Inflammatory macrophage (primary cell): ENCODE measurements around the gene CARD18.
A peak's percentile ranks its signal among the peaks of the same experiment; 100 is the strongest.
"Not testable (repeated sequence)": the region's sequence is repeated elsewhere in the genome, so short reads cannot be mapped to it uniquely, and the experiment has no call there.

Source experiments
- DNase-seq, 2 donors: peaks; one replicate each; pipeline ENCODE4 v3.0.0-alpha.2; 2020 to 2022

CARD18 gene

DNA sequence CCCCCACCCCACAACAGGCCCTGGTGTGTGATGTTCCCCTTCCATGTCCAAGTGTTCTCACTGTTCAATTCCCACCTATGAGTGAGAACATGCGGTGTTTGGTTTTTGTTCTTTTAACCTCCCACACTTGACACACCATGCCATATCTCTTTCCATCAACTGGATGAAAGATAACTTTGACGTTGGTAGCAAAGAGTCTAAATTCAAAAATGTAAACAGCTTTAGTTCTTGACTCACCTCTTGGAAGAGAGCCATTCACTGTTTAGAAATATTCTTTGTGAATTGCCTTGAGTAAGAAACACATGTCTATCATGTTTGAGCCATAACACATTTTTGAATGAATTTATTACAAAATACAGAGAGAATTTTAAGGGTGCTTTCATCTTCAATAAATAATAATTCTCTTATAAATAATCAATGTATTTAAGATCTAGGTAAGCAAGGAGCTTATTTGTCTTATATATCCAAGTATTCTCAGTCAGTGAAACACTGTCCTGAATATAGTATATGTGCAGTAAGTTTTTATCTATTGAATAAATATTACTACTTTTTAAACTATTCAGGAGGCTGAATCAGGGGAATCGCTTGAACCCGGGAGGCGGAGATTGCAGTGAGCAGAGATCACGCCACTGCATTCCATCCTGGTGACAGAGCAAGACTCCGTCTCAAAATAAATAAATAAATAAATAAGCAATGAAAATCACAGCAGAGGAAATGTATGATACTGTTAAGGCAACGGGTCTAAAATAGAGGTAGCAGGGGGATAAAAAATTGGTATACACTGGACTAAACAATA is 6.7 kb downstream of the CARD18 start:
- no peak for DNase-seq

DNA sequence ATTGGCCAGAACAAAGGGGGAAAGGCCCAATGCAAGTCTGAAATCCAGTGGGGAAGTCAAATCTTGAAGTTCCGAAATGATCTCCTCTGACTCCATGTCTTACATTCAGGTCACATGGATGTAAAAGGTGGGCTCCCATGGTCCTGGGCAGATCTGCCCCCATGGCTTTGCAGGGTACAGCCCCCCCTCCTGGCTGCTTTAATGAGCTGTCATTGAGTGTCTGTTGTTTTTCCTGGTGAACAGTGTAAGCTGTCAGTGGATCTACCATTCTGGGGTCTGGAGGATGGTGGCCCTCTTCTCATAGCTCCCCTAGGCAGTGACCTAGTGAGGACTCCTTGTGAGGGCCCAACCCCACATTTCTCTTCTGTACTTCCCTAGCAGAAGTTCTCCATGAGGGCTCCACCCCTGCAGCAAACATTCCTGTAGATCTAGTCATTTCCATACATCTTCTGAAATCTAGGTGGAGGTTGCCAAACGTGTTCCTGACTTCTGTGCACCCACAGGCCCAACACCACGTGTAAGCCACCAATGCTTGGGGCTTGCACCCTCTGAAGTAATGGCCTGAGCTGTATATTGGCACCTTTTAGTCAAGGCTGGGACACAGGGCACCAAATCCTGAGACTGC is 9.3 kb downstream of the CARD18 start:
- DNase-seq: no peak

DNA sequence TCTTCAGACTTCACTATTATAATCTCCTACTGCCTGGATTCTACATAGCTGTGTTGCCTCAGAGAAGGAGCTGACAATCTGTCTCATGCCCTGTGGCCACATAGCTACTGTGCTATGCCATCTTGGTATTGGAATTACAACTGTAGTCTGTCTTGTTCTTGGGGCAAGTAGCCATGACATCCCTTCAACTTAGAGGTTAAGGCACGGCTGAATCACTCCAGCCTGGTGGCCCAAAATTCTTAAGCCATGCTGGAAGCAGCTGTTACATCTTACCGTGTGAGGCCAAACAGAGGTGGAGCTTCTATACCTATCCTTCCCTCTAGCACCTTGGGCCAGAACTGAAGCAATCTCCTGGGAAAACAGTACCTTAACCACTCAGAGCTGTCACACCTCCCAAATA is 14.8 kb downstream of the CARD18 start:
- no peak for DNase-seq

DNA sequence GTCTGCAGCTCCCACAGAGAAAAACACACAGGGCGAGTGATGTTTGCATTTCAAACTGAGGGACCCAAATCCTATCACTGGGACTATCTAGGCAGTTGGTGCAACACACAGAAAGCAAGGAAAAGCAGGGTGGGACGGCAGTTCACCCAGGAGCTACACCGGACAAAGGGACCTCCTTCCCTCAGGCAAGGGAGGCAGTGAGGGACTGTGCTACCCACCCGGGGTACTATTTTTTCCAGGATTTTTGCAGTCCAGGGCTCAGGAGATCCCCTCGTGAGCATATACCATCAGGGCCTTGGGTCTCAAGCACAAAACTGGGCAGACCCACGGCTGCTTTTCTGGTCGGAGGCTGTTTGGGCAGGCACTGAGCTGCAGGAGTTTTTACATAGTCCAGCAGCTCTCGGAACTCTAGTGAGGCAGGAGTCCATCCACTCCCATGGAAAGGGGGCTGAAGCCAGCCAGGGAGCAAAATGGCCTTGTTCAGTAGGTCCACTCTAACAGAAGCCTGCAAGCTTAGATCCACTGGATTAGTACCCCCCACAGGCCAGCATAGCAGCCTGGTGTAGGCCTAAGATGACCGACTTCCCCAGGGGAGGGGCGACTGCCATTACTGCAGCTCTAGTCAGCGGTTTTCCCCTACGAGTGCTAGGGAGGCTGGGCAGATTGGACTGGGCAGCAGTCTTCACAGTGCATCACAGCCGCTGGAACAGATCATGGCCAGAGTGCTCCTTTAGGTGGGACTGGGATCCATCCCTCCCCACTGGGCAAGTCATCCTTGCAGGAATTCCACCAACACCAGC is 28.2 kb downstream of the CARD18 start:
- no peak for DNase-seq

DNA sequence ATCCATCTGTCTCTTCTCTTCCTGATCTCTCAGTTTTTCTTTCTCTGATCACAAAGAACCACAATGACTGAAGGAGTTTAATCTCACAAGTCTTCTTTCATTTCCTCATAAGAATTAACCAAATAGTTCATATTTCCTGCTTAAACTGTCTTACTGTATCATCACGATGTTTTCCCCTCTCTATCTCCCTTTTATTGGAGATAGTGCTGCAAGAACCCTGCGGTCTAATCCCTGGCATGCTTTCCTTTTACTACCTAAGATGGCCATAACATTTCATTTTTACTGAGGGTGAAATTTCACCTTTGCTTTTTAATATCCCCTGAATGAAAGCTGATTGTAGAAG is 28.9 kb downstream of the CARD18 start:
- no peak for DNase-seq

DNA sequence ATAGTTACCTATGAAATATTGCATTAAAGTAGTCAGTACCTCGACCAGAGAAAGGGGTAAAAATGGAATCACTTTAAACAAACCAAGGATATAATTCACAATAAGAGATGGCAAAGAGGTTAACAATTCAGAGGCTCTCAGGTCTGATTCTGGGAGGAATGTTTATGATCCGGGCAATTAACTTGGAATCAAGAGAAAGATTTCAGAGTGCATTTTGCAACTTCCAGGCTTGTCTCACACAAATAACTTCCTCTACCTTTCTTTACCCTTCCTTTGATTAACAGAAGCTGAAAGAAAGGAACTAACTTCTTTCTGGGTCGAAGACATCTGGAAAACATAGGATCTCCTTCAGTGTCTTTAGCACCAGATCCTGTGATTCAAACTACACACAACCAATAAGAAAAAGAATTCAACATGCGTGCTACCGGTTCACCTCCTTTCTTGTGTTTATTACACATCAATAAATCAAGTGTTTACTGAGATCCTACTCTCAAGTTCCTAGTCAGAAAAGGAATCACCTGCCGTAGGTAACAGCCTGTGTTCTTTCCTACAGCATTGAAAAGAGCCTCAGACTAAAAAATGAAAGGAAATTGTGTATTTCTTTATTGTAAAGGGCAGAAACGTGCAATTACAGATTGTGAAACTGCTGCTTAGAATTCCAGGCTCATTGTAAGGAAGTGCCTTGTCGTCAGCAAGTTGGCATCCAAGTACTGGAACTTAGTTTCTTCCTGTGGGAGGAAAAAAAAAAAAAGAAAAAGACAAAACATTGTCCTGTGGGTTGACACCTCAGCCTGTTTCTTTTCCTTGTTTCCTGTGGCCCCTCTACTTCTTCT is 29.5 kb downstream of the CARD18 start:
- DNase-seq: no peak

DNA sequence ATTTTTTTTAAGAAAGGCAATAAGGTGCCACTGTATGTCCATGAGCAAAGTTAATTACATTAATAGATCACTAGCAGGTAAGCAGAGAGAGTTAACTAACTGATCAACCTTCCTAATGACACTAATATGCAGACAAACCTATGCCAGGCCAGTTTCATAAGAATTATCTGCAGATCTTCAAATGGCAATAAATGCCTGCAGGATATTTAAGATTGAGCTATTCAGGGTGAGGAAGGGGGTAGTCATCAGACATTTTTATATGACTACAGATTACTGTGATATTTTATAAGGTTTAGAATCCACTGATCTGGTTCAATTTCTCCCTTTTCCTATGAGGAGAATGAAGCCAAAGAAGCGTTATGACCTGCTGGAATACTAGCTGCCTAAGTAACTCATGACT is 30.2 kb downstream of the CARD18 start:
- no peak for DNase-seq

DNA sequence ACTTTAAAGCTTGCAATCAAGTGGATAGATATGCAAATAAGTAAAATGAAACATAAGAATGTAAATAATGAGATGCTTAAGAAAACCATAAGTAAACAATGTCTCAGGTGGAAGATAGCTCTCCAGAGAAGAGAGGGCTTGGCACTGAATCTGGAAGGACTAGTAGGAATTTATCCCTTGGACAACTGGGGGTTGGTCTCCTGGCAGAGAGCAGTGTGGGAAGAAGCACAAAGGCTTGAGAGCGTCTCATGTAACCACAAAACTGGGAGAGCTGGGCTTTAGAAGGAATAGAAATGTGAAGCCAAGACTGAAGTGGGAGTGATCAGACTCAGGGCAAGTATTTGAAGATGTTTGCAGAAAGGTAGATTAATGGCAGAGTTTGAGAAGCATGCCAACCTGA is 31.3 kb downstream of the CARD18 start:
- DNase-seq: no peak

DNA sequence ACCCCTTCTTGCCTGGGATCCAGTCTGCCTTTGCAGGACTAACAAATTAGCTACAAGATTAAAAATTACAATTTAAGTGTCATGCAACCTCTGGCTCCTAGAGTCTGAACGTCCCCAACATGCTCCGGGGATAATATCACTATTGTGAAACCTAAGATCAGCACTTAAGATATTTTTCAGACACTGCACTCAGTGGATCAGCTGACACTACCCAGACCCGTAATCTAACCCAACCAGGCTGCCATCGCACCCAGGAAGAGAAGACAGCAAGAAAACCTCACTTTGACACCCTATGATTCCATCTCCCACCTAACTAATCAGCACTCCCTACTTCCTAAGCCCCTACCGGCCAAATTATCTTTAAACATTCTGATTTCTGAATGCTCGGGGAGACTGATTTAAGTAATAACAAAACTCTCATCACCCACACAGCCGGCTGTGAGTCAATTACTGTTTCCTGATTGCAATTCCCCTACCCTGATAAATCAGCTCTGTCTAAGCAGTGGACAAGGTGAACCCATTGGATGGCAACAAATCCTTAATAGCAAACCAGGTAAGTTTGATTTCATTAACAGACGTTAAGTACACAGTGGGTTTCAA is 32.2 kb downstream of the CARD18 start:
- peak in 1 of 2 donors; percentile 24 for DNase-seq

DNA sequence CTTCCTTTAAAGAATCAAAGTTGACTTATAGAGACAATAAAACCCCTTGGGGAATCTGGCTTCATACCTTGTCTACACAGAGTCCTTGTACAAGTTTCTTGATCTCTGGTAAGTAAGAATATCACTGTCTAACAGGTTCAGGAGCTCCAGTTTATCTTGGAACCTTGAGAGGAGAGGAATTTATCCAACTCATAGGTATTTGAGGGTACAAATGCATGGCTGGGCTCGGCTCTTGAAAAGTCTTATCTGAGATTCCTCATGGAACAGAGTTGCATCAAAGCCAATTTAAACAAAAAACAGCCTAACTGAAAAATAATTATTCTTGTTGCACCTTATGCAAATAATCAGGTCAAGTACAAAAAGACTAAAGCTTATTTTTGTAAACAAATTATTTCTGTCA is 33.4 kb downstream of the CARD18 start:
- DNase-seq: no peak

DNA sequence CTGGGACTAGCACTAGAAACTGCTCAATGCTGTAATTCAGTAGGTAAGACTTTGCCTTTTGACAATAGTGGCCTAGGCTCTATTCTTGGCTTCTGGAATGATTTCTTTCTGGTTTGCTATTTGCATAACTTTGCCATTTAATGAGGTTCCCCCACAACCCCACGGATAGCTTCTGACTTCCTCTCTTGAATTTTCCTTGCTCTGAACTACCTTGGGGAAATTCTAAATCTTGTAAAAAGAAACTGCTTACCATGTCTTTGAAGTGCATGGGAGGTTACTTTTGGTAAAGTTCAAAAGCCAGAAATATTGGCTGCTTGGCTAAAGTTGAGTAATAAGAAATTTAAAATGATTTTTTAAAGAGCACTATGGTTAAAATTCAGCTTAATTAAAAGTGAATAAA is 35.3 kb downstream of the CARD18 start:
- DNase-seq: peak in 1 of 2 donors; percentile 15

DNA sequence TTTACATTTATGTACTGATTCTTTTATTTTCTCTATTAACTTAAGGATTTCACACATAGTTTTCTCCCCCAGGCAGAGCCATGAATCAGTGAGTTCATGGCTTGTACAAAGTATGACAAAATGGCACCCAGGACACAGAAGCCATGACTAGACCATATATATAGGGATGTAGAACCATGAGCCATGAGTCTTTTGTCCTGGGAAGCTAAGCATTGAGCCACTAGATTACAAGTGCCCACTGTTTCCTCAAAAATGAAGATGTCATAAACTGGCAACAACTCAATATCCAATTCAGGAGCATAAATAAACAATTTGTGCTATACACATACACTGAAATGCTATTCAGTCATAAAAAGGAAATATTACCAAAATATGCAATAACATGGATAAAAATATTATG is 36.2 kb downstream of the CARD18 start:
- peak; percentile 48 to 59 for DNase-seq

DNA sequence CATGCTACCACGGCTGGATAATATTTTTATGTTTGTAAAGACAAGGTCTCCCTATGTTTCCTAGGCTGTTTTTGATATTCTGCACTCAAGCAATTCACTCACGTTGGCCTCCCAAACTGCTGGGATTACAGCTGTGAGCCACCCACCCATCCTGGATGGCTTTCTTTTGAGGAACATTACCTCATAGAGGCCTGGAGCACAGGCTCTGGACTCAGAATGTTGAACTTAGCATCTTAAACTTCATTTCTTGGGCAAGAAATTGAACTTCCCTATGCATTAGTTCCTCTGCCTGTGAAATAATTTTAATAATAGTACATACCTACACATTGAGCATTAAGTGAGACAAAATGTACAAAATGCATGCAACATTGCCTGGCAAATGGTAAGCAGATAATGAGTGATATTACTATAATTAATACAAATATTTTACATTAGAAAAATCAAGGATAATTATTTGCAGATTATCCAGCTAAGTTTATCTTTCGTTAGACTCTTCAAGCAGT is 37.4 kb downstream of the CARD18 start:
- peak; percentile 22 to 72 for DNase-seq

DNA sequence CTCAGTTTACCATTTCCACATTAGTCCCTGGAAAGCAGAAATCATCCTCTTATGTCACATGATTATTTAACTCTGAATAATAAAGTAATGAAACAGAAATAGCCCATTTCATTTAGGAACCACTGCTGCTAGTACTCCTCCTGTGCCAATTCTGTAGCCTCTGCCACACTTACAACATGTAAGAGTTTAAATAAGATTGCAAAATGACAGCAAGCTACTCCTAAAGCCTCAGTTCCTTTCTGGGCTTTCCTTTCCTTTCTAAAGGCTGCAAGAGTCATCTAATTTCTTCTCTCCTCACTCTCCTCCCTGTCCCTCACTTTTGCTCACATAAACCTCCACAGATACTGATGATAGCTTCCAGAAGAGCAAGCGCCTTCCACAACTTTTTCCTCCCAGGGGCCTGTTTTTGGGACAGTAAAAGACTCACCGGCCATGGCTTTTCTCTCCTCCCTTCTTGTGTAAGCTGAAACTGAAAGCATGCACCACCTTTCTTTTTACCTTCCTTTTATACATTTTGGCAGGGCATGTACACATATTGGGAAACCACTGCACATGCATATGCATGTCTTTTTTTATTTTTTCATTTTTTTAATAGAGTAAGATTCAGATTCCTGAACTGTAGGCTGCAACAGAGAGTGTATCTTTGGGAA is 38.5 kb downstream of the CARD18 start:
- peak; percentile 77 to 87 for DNase-seq

DNA sequence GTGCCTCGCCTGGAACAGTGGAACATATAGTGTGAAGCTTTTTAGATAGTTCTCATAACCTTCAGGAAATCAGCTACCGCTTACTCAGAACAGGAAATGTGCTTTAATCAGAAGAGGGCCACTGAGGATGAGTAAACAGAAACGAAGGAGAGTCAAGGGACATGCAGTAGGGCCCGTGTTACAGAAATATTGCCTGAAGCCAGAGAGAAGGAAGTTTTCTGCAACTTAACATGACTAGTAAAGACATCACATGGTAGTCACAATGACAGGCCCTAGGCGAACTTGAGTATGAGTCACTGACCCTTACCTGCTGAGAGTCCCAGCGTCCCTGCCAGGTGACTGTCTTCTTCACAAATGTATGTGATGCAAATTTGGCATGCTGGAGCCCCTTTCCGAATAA is 39.4 kb downstream of the CARD18 start:
- DNase-seq: peak; percentile 78 to 85

DNA sequence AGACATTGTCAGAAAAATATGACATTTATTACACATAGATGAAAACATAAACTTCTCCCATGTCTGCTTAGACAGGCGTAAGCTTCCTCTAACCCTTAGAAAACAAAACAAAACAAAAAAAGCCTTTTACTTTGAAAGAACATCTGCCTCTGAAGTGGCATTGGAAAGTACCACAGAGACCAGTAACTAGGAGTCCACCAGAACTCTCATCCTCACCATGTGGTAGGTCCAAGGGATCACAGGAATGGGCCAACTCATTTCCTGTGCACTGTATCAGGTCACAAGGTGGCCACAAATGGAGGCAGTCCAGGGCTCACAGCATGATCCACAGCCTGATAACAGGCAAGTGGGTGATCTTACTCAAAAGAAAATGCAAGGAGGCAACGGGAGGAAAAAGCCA is 40.0 kb downstream of the CARD18 start:
- not testable (repeated sequence) for DNase-seq

DNA sequence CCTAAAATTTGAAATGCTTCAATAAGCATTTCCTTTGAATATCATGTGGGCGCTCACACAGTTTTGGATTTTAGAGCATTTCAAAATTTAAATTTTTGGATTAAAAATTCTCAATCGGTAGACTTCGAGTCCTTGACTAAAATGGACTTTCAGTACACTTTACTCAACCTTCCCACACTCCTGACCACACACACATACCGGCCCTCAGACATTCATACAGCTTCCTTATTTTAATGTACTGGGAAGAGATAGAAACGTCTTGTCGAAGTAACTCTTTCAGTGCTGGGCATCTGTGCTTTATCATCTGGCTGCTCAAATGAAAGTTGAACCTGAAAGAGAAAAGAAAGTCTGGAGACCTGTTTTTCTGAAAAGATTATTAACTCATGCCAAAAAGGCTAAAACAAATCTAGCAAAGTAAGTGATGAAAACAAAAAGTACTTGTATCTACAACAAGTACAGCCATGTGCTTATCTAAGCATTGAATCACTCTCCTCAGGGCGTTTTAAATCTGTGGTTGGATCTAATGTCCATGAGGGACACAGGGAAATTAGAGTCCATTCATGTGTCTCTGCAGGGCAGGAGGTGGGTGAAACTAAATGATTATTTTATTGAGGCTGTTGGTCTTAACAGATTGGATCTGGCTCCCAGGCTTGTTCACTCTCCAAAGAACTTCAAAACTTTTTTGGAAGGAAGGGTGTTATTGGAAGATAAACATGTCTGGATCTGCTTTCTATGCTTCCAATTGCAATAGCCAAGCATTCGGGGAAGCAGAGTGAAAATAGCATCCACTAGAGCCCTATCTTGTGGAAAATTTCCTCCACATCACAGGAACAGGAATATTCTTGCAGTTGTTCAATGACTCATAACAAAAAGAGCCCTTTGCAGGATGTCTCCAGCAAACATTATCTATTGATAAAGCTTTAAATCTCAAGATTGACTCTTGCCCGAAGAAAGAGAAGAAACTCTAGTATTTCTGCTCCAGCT is 47.0 kb downstream of the CARD18 start:
- peak; percentile 61 to 77 for DNase-seq
